Melanocyte of skin (primary cell): Measurements from ENCODE around the gene PGLYRP2. TPM values are rescaled to one million over a fixed set of nuclear protein-coding genes. Genes with fewer than 3 reads are reported as not detected.

Experiments
- small RNA-seq, 2 donors: library from RNA; depleted of rRNA; stranded (forward); fragments of <200 nt; gene quantifications; one replicate each; pipeline ENCODE3, GENCODE V24; 2012
- total RNA-seq, 2 donors: library from RNA; depleted of rRNA; stranded (reverse); fragments of >200 nt; gene quantifications; 2 replicates each; pipeline ENCODE4 v1.2.3, GENCODE V29; 2012

Gene PGLYRP2
- not detected for total RNA-seq

GRCh38 chr19:15479391-15480345 lies at the start of gene PGLYRP2:
PGLYRP2 (minus strand) TSS chr19:15479501; CDS start chr19:15479371, 130 bp downstream.

GRCh38 chr19:15508035-15508710 lies 28.9 kb upstream of the PGLYRP2 start, which contains the start of gene CYP4F22:
CYP4F22 (plus strand) TSS chr19:15508525; CDS start chr19:15525337, 16,812 bp downstream.

GRCh38 chr19:15464394-15465385 lies 14.6 kb downstream of the PGLYRP2 start, which contains the start of gene RASAL3:
RASAL3 (minus strand) TSS chr19:15464544; CDS start chr19:15464358, 186 bp downstream.

GRCh38 chr19:15449620-15450527 lies 29.4 kb downstream of the PGLYRP2 start, which contains the start of gene WIZ:
WIZ (minus strand) TSS chr19:15449956; CDS start chr19:15448307, 1,649 bp downstream.

Small RNA genes lying within 50 kb of the gene (small RNA-seq; reads per million reads assigned to genes)
- gene MIR1470 = 0 reads per million in 2 donors

Other genes with a start within 250 kb of the PGLYRP2 start
- gene EPHX3, start 247.1 kb downstream of the PGLYRP2 start, total RNA-seq = under 1 TPM in 1 of 2 donors, not detected in 1; under 0.01 TPM
- gene BRD4, start 147.0 kb downstream of the PGLYRP2 start, total RNA-seq = 10 to 100 TPM; 17.9 to 24.0 TPM
- 10 to 100 TPM; 18.6 to 23.3 TPM for gene AKAP8, start 99.7 kb downstream of the PGLYRP2 start, total RNA-seq
- gene AKAP8L, start 60.5 kb downstream of the PGLYRP2 start, total RNA-seq = 10 to 100 TPM; 60.9 to 71.6 TPM
- 1 to 10 TPM; 7.6 to 9.0 TPM for gene WIZ, start 29.5 kb downstream of the PGLYRP2 start, total RNA-seq
- not detected for gene RASAL3, start 15.0 kb downstream of the PGLYRP2 start, total RNA-seq
- gene CYP4F22, start 29.0 kb upstream of the PGLYRP2 start, total RNA-seq = not detected
- gene CYP4F8, start 135.7 kb upstream of the PGLYRP2 start, total RNA-seq = not detected
- gene CYP4F3, start 161.4 kb upstream of the PGLYRP2 start, total RNA-seq = not detected
- not detected for gene CYP4F12, start 193.6 kb upstream of the PGLYRP2 start, total RNA-seq
- gene OR10H2, start 248.5 kb upstream of the PGLYRP2 start, total RNA-seq = not detected